Upper lobe of left lung (tissue), 6 donors: ENCODE measurements around the gene COBL. TPM values are rescaled to one million over a fixed set of nuclear protein-coding genes. Genes with fewer than 3 reads are reported as not detected.
A peak's percentile ranks its signal among the peaks of the same experiment; 100 is the strongest.

ENCODE experiments used
- ATAC-seq, 2 donors: fragments of 200-7000 bp; cut with Tn5 transposase; one replicate each; pipeline ENCODE4 v1.9.1; 2022; ENCODE audit warnings: mild to moderate bottlenecking in 2 of 2, moderate library complexity in 2 of 2; ENCODE audit not compliant: low FRiP score in 2 of 2
- DNase-seq, 2 donors: peaks; one replicate each; pipeline ENCODE4 v3.0.0-alpha.2; 2019 to 2020
- H3K27ac ChIP-seq, 4 donors: fragments of 200-600 bp; sonication (generic); one replicate each; pipeline ENCODE4 v1.5.1; 2016 to 2019
- H3K27me3 ChIP-seq, 4 donors: fragments of 200-600 bp; sonication (generic); one replicate each; pipeline ENCODE4 v1.5.1; 2017 to 2019
- H3K36me3 ChIP-seq, 4 donors: fragments of 200-600 bp; sonication (generic); one replicate each; pipeline ENCODE4 v1.5.1; 2016 to 2019
- H3K4me1 ChIP-seq, 4 donors: fragments of 200-600 bp; sonication (generic); one replicate each; pipeline ENCODE4 v1.5.1; 2018 to 2019
- H3K4me3 ChIP-seq, 4 donors: fragments of 200-600 bp; sonication (generic); one replicate each; pipeline ENCODE4 v1.5.1; 2017 to 2019; ENCODE audit warnings: mild to moderate bottlenecking in 2 of 4, moderate library complexity in 1 of 4
- H3K9me3 ChIP-seq, 4 donors: fragments of 200-600 bp; sonication (generic); one replicate each; pipeline ENCODE4 v1.5.1; 2018 to 2019
- EP300 ChIP-seq, 4 donors: sonication (generic); formaldehyde crosslinking; IDR thresholded peaks; one replicate each; pipeline ENCODE4 v1.5.1; 2017; ENCODE audit warnings: antibody characterized with exemption in 4 of 4, control low read depth in 2 of 4
- POLR2A ChIP-seq, 4 donors: fragments of 450-650 bp; IDR thresholded peaks; one replicate each; pipeline ENCODE4 v1.5.1; 2016 to 2017; ENCODE audit warnings: antibody characterized with exemption in 4 of 4, mild to moderate bottlenecking in 2 of 4
- POLR2AphosphoS5 ChIP-seq, 2 donors: sonication (generic); formaldehyde crosslinking; IDR thresholded peaks; one replicate each; pipeline ENCODE4 v1.5.1; 2017; ENCODE audit warnings: antibody characterized with exemption in 2 of 2
- WGBS, 2 donors: methylation state at CpG; one replicate each; pipeline ENCODE4 v1.1.5; 2017 to 2018; 5-methylcytosine and 5-hydroxymethylcytosine counted together
- total RNA-seq, 6 donors: library from RNA; depleted of rRNA in 4 of 6; stranded (reverse); fragments of >200 nt in 4 of 6; gene quantifications; one replicate each; pipeline versions ENCODE4 v1.1.0 to v1.2.1, GENCODE V29; 2016 to 2021
- TF ChIP-seq, protein P1 (sequence below), 6 experiments: fragments of 450-650 bp in 4 of 6; fragments of 200-600 bp in 2 of 6; sonication (generic) in 2 of 6; IDR thresholded peaks; one replicate each; pipeline ENCODE4 v1.5.1; 2016 to 2019; ENCODE audit warnings: antibody characterized with exemption in 6 of 6
- donor health status: DM: no; HTN: no; CAD: no; lungs with moderate emphysema.
- donor health status: DM: no; HTN: yes; CAD: no; lungs with severe emphysema.

COBL gene
- total RNA-seq, 6 donors from 2014 or later, result 27.0 to 54.7 (median 36.8) TPM

GRCh38 chr7:51043461-51043860 lies 273.1 kb downstream of the COBL start:
- 88 to 96% methylated on average over 13 to 14 of the region's 14 CpGs for WGBS, 2 donors
- TF ChIP-seq POLR2AphosphoS5 (IDR thresholded peaks at IDR 0.05) (no peak), EP300 (IDR thresholded peaks at IDR 0.05) (no peak), POLR2A (IDR thresholded peaks at IDR 0.05) (no peak)
- TF ChIP-seq, protein P1, sequence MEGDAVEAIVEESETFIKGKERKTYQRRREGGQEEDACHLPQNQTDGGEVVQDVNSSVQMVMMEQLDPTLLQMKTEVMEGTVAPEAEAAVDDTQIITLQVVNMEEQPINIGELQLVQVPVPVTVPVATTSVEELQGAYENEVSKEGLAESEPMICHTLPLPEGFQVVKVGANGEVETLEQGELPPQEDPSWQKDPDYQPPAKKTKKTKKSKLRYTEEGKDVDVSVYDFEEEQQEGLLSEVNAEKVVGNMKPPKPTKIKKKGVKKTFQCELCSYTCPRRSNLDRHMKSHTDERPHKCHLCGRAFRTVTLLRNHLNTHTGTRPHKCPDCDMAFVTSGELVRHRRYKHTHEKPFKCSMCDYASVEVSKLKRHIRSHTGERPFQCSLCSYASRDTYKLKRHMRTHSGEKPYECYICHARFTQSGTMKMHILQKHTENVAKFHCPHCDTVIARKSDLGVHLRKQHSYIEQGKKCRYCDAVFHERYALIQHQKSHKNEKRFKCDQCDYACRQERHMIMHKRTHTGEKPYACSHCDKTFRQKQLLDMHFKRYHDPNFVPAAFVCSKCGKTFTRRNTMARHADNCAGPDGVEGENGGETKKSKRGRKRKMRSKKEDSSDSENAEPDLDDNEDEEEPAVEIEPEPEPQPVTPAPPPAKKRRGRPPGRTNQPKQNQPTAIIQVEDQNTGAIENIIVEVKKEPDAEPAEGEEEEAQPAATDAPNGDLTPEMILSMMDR (IDR thresholded peaks at IDR 0.05), result no peak
- Histone ChIP-seq H3K27ac (no peak overlapping the region), H3K27me3 (no peaks in the 10 kb centered on the region), H3K36me3 (no peaks in the 10 kb centered on the region), H3K4me3 (no peak overlapping the region), H3K4me1 (no peaks in the 10 kb centered on the region), H3K9me3 (no peaks in the 10 kb centered on the region)
- no peak for ATAC-seq
- peak in 1 of 2 donors; percentile 49 for DNase-seq

- Histone ChIP-seq H3K9me3 (no peaks in the 10 kb centered on the region), H3K4me3 (no peak overlapping the region), H3K4me1 (no peaks in the 10 kb centered on the region), H3K36me3 (no peaks in the 10 kb centered on the region), H3K27me3 (no peaks in the 10 kb centered on the region), H3K27ac (no peak overlapping the region)
- no peak for DNase-seq
- TF ChIP-seq POLR2AphosphoS5 (IDR thresholded peaks at IDR 0.05), result no peak
- TF ChIP-seq, protein P1 (IDR thresholded peaks at IDR 0.05), result no peak
- ATAC-seq, result no peak
- 56 to 62% methylated on average over 6 of the region's 6 CpGs for WGBS, 2 donors
Measured at GRCh38 chr7:51040787-51041186, 275.8 kb downstream of the COBL start.

DNA sequence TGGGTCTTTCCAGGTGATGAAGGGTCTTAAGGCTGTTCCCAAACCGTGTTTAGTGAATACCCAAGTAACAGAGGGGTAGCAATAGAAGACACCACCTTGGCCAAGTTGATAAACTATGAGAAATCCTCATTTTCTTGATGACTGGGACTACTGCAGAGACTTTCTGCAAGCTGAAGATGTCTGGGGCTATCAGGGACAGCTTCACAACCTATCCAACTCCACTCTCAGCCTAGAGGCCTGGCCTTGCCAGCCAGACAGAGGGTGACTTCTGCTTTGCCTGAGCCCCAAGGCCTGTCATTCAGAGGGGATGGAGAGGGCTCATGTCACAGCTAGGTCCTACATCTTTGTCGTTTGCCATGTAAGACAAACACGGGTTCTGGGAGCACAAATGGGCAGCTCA lies 278.0 kb downstream of the COBL start:
- Histone ChIP-seq H3K27me3 (no peaks in the 10 kb centered on the region), H3K9me3 (no peaks in the 10 kb centered on the region), H3K4me1 (peaks cover 4 to 7% (median 6%) of the 10 kb centered on the region in 4 donors), H3K36me3 (no peaks in the 10 kb centered on the region), H3K27ac (no peak overlapping the region), H3K4me3 (no peak overlapping the region)
- no peak for TF ChIP-seq POLR2AphosphoS5 (IDR thresholded peaks at IDR 0.05)
- TF ChIP-seq, protein P1 (IDR thresholded peaks at IDR 0.05), result no peak
- no peak for TF ChIP-seq POLR2A (IDR thresholded peaks at IDR 0.05)
- TF ChIP-seq EP300 (IDR thresholded peaks at IDR 0.05), result no peak
- ATAC-seq (no peak), DNase-seq (no peak)
- WGBS, 2 donors, result 88 to 100% methylated on average over 3 of the region's 3 CpGs

DNA sequence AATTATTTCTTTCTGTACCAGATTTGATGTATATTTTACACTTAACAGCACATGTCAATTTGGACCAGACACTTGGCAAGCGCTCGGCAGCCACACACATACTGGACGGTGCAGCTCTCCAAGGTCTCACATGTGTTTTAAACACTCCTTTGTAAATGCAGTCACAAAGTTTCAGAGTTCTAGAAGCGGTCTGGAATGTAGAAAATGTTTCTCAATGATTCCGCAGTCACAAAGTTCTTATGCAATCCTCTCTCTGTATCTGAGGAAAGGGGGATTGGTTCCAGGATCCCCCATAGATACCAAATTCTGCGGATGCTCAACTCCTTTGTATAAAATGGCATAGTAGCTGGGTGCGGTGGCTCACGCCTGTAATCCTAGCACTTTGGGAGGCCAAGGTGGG lies 280.9 kb downstream of the COBL start:
- Histone ChIP-seq H3K4me1 (peaks cover 4 to 7% (median 6%) of the 10 kb centered on the region in 4 donors), H3K27ac (no peak overlapping the region), H3K27me3 (no peaks in the 10 kb centered on the region), H3K36me3 (no peaks in the 10 kb centered on the region), H3K4me3 (no peak overlapping the region), H3K9me3 (no peaks in the 10 kb centered on the region)
- DNase-seq (no peak), ATAC-seq (no peak)
- WGBS, 2 donors, result 76 to 82% methylated on average over 8 of the region's 8 CpGs
- TF ChIP-seq POLR2A (IDR thresholded peaks at IDR 0.05) (no peak), POLR2AphosphoS5 (IDR thresholded peaks at IDR 0.05) (no peak), EP300 (IDR thresholded peaks at IDR 0.05) (no peak)
- TF ChIP-seq, protein P1 (IDR thresholded peaks at IDR 0.05), result no peak

DNA sequence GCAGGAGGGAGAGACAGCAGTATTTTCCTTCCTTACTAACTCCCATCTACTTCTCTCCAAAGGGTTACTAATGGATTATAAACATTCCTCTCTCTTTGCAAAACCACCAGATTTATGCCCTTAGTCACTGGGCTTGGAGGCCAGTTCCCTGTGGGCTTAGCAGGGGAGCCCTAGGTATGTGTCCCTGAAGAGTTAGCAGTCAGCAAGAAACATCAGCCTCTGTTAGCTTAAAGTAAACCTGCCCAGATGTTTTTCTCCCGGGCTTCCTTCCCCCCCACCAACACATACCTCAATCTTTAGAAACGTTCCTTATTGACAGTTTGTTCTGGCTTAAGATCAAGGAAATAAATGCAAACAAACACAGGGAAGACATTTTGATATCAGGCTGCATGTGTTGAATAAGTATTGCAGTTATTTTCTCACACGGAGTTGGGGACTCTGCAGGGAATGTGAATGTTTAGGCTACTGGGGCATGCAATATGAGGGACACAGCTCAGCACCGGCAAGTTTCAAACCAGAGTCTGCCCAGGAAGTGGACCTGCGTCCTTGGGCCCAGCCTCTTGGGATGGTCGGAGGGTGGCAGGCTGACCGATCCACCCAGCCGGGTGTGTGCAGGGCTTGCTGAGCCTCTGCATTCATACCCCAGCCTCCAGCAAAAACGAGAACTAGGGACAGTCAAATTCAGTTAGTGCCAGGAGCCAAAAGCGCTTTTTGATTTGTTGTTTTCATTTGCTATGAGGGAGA lies 281.9 kb downstream of the COBL start:
- 49 to 50% methylated on average over 9 to 10 of the region's 10 CpGs for WGBS, 2 donors
- peaks cover 4 to 7% (median 6%) of the 10 kb centered on the region in 4 donors for H3K4me1 ChIP-seq
- H3K36me3 ChIP-seq, result no peaks in the 10 kb centered on the region
- H3K4me3 ChIP-seq, result no peak overlapping the region
- H3K9me3 ChIP-seq, result no peaks in the 10 kb centered on the region
- TF ChIP-seq EP300 (IDR thresholded peaks at IDR 0.05), result no peak
- TF ChIP-seq, protein P1 (IDR thresholded peaks at IDR 0.05), result no peak
- no peak for TF ChIP-seq POLR2A (IDR thresholded peaks at IDR 0.05)
- no peak for TF ChIP-seq POLR2AphosphoS5 (IDR thresholded peaks at IDR 0.05)
- no peaks in the 10 kb centered on the region for H3K27me3 ChIP-seq
- ATAC-seq, result no peak
- no peak overlapping the region for H3K27ac ChIP-seq
- DNase-seq, result no peak
